ENCODE results near the gene TACC3.

DNA sequence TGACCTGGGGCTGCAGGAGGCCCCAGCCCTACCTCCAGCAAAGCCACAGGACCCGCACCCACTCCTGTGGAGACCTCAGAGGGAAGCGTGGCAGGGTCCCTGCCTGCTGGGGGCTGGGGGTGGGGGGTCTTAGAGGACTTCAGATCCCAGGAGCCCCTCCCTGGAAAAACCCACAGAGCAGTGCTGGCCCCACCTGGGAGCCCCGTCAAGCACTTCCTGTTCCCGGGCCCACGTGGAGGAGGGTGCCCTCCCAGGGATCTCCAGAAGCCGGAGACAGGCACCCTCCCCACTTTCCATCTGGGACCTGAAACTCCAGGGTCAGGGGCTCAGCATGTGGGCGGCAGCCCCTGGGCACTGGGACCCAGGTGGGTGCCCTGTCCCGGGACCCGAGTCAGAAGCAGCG lies 32.0 kb downstream of the TACC3 start:
- TF ChIP-seq, protein P1, sequence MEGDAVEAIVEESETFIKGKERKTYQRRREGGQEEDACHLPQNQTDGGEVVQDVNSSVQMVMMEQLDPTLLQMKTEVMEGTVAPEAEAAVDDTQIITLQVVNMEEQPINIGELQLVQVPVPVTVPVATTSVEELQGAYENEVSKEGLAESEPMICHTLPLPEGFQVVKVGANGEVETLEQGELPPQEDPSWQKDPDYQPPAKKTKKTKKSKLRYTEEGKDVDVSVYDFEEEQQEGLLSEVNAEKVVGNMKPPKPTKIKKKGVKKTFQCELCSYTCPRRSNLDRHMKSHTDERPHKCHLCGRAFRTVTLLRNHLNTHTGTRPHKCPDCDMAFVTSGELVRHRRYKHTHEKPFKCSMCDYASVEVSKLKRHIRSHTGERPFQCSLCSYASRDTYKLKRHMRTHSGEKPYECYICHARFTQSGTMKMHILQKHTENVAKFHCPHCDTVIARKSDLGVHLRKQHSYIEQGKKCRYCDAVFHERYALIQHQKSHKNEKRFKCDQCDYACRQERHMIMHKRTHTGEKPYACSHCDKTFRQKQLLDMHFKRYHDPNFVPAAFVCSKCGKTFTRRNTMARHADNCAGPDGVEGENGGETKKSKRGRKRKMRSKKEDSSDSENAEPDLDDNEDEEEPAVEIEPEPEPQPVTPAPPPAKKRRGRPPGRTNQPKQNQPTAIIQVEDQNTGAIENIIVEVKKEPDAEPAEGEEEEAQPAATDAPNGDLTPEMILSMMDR (IDR thresholded peaks at IDR 0.05; ENCODE audit: insufficient read depth, low read depth, low read length) = no peak
- TF ChIP-seq EZH2 (IDR thresholded peaks at IDR 0.05; ENCODE audit: insufficient read depth, low read length) = no peak

Measured in astrocyte (in vitro differentiated cells and primary cell).